Colonic mucosa (tissue), 4 donors: Measurements from ENCODE around the gene UGT1A7. TPM values are rescaled to one million over a fixed set of nuclear protein-coding genes. Genes with fewer than 3 reads are reported as not detected.

ENCODE experiments used
- DNase-seq: peaks from one replicate; pipeline ENCODE4 v3.0.0-alpha.2; 2020
- H3K27ac ChIP-seq: fragments of 200-600 bp; one replicate; pipeline ENCODE4 v1.8.0; 2021
- H3K27me3 ChIP-seq: fragments of 200-600 bp; one replicate; pipeline ENCODE4 v1.8.0; 2021
- H3K36me3 ChIP-seq: fragments of 200-600 bp; one replicate; pipeline ENCODE4 v1.8.0; 2021
- H3K4me1 ChIP-seq: fragments of 200-600 bp; one replicate; pipeline ENCODE4 v1.8.0; 2021; ENCODE audit warnings: mild to moderate bottlenecking
- H3K4me3 ChIP-seq: fragments of 200-600 bp; one replicate; pipeline ENCODE4 v1.8.0; 2021
- H3K9ac ChIP-seq, 2 donors: one replicate each; pipeline ENCODE4 v1.7.0; 2013; ENCODE audit warnings: control low read depth in 2 of 2, low read depth in 2 of 2, low read length in 2 of 2
- H3K9me3 ChIP-seq: fragments of 200-600 bp; one replicate; pipeline ENCODE4 v1.8.0; 2021
- CTCF ChIP-seq: fragments of 200-600 bp; IDR thresholded peaks from one replicate; pipeline ENCODE4 v1.8.0; 2022; ENCODE audit warnings: antibody characterized with exemption, mild to moderate bottlenecking
- intact Hi-C: fragments of 100-400 bp; cut with DNase I; formaldehyde crosslinking; loops from one replicate; pipeline ENCODE4 v1.14.1; 2022
- total RNA-seq, 2 donors: library from RNA; stranded (reverse); fragmentation: NEBNext Ultra II Directional in 1 of 2; extraction: Animal tissue kit (Norgen Biotek cat#: 25700) in 1 of 2; gene quantifications; one replicate each; pipeline ENCODE4 v1.2.1, GENCODE V29; 2021
- donor health status: healthy.
- donor health status: DM: no; HTN: no; CAD: no.
- donor health status: DM: no; HTN: no; CAD: no.

UGT1A7 gene
- total RNA-seq, 2 donors from 2014 or later: 3.1 TPM

- Histone ChIP-seq H3K27me3 (no peaks in the 10 kb centered on the region), H3K9ac (no peak overlapping the region), H3K36me3 (no peaks in the 10 kb centered on the region), H3K27ac (no peak overlapping the region), H3K9me3 (no peaks in the 10 kb centered on the region), H3K4me1 (no peaks in the 10 kb centered on the region), H3K4me3 (no peak overlapping the region)
- intact Hi-C loops: no loop called here
- no peak for TF ChIP-seq CTCF
- DNase-seq: no peak
These were observed 98.0 kb downstream of the UGT1A7 start for GRCh38 chr2:233779722-233780121.

GRCh38 chr2:233780771-233781170, 99.1 kb downstream of the UGT1A7 start:
- intact Hi-C loops: no loop called here
- no peaks in the 10 kb centered on the region for H3K27me3 ChIP-seq
- no peaks in the 10 kb centered on the region for H3K9me3 ChIP-seq
- no peaks in the 10 kb centered on the region for H3K36me3 ChIP-seq
- TF ChIP-seq CTCF: no peak
- H3K4me3 ChIP-seq: no peak overlapping the region
- no peaks in the 10 kb centered on the region for H3K4me1 ChIP-seq
- no peak overlapping the region for H3K9ac ChIP-seq
- no peak overlapping the region for H3K27ac ChIP-seq
- no peak for DNase-seq

- no peak for TF ChIP-seq CTCF
- intact Hi-C loops: no loop called here
- H3K9me3 ChIP-seq: no peaks in the 10 kb centered on the region
- H3K36me3 ChIP-seq: no peaks in the 10 kb centered on the region
- no peak overlapping the region for H3K27ac ChIP-seq
- peak; percentile 9 for DNase-seq
- H3K9ac ChIP-seq: no peak overlapping the region
- no peaks in the 10 kb centered on the region for H3K4me1 ChIP-seq
- H3K27me3 ChIP-seq: no peaks in the 10 kb centered on the region
- H3K4me3 ChIP-seq: no peak overlapping the region
These were observed 107.9 kb downstream of the UGT1A7 start for GRCh38 chr2:233789554-233789953.

- Histone ChIP-seq H3K27me3 (no peaks in the 10 kb centered on the region), H3K27ac (no peak overlapping the region), H3K36me3 (no peaks in the 10 kb centered on the region), H3K9me3 (no peaks in the 10 kb centered on the region), H3K9ac (no peak overlapping the region), H3K4me1 (no peaks in the 10 kb centered on the region), H3K4me3 (no peak overlapping the region)
- intact Hi-C loops: no loop called here
- no peak for TF ChIP-seq CTCF
- DNase-seq: no peak
These were observed 109.6 kb downstream of the UGT1A7 start for GRCh38 chr2:233791151-233791882.

GRCh38 chr2:233791883-233792329, 110.2 kb downstream of the UGT1A7 start:
- H3K36me3 ChIP-seq: no peaks in the 10 kb centered on the region
- no peak overlapping the region for H3K9ac ChIP-seq
- TF ChIP-seq CTCF: no peak
- H3K27ac ChIP-seq: no peak overlapping the region
- H3K9me3 ChIP-seq: no peaks in the 10 kb centered on the region
- no peak overlapping the region for H3K4me3 ChIP-seq
- H3K4me1 ChIP-seq: no peaks in the 10 kb centered on the region
- no peaks in the 10 kb centered on the region for H3K27me3 ChIP-seq
- intact Hi-C loops: no loop called here
- no peak for DNase-seq
